SK-N-SH (cell line): ENCODE data around the gene ASTN2. TPM values are rescaled to one million over a fixed set of nuclear protein-coding genes. Genes with fewer than 3 reads are reported as not detected.

ENCODE experiments used
- CTCF ChIA-PET: fragments of 300-600, 350-600 bp; formaldehyde crosslinking; extraction: SDS; loops from one replicate; lab custom pipeline; 2021; lab: Yijun Ruan, JAX
- POLR2A ChIA-PET: fragments of 350-600 bp; sonication (Branson Sonifier 250); formaldehyde crosslinking; extraction: SDS; loops from one replicate; lab custom pipeline; 2020; ENCODE audit warnings: antibody characterized with exemption, inconsistent platforms; lab: Yijun Ruan, JAX
- DNase-seq: peaks from one replicate; pipeline ENCODE4 v3.0.0; 2012
- H2AFZ ChIP-seq: fragments of 200-600 bp; sonication (generic); 2 replicates; pipeline ENCODE4 v1.8.1; 2016; ENCODE audit warnings: antibody characterized with exemption, mild to moderate bottlenecking, low read depth
- H3F3A ChIP-seq: fragments of 200-600 bp; sonication (generic); replicated peaks from 2 replicates; pipeline ENCODE3; 2016; ENCODE audit warnings: antibody characterized with exemption, mild to moderate bottlenecking; ENCODE audit not compliant: insufficient read depth
- H3K27ac ChIP-seq, 2 experiments: fragments of 200-500 bp in 1 of 2; fragments of 200-600 bp in 1 of 2; sonication (Bioruptor generic) in 1 of 2; sonication (generic), shearing (Covaris generic) in 1 of 2; 2 replicates each; pipeline versions ENCODE4 v1.5.1 to v1.6.1; 2014 to 2016; ENCODE audit warnings: low read depth in 2 of 2, inconsistent platforms in 1 of 2, low read length in 1 of 2, mild to moderate bottlenecking in 1 of 2, mixed read lengths in 1 of 2
- H3K27me3 ChIP-seq: fragments of 200-600 bp; sonication (generic), shearing (Covaris generic); 2 replicates; pipeline ENCODE4 v1.6.1; 2016; ENCODE audit warnings: mixed run types; ENCODE audit not compliant: insufficient read depth
- H3K36me3 ChIP-seq, 2 experiments: fragments of 200-500 bp in 1 of 2; fragments of 200-600 bp in 1 of 2; sonication (Bioruptor generic) in 1 of 2; sonication (generic) in 1 of 2; replicated peaks in 1 of 2; 2 replicates each; pipeline versions ENCODE3 to v1.5.1; 2014 to 2016; ENCODE audit warnings: low read length in 1 of 2, mild to moderate bottlenecking in 1 of 2; ENCODE audit not compliant: insufficient read depth in 2 of 2, control insufficient read depth in 1 of 2
- H3K4me1 ChIP-seq, 2 experiments: fragments of 200-500 bp in 1 of 2; fragments of 200-600 bp in 1 of 2; sonication (Bioruptor generic) in 1 of 2; sonication (generic), shearing (Covaris generic) in 1 of 2; 2 replicates each; pipeline versions ENCODE4 v1.5.1 to v1.6.1; 2014 to 2016; ENCODE audit warnings: low read depth in 1 of 2, low read length in 1 of 2, mixed run types in 1 of 2; ENCODE audit not compliant: insufficient read depth in 2 of 2, control insufficient read depth in 1 of 2
- H3K4me2 ChIP-seq: fragments of 200-600 bp; sonication (generic), shearing (Covaris generic); 2 replicates; pipeline ENCODE4 v1.6.1; 2017; ENCODE audit warnings: mixed run types
- H3K4me3 ChIP-seq, 2 experiments: fragments of 200-500 bp in 1 of 2; fragments of 200-600 bp in 1 of 2; sonication (Bioruptor generic) in 1 of 2; sonication (generic), shearing (Covaris generic) in 1 of 2; 2 replicates each; pipeline versions ENCODE4 v1.5.1 to v1.8.1; 2014 to 2016; ENCODE audit warnings: low read depth in 2 of 2, inconsistent platforms in 1 of 2, low read length in 1 of 2, mild to moderate bottlenecking in 1 of 2, mixed read lengths in 1 of 2, moderate library complexity in 1 of 2
- H3K79me2 ChIP-seq: fragments of 200-600 bp; sonication (generic); 2 replicates; pipeline ENCODE4 v1.8.1; 2017; ENCODE audit warnings: mild to moderate bottlenecking; ENCODE audit not compliant: insufficient read depth
- H3K9ac ChIP-seq: fragments of 200-600 bp; sonication (generic); 2 replicates; pipeline ENCODE4 v1.6.1; 2017; ENCODE audit warnings: mixed run types
- H3K9me2 ChIP-seq: fragments of 200-600 bp; sonication (generic); 2 replicates; pipeline ENCODE4 v1.6.1; 2017; ENCODE audit warnings: mixed run types
- H3K9me3 ChIP-seq: fragments of 200-600 bp; sonication (generic); 2 replicates; pipeline ENCODE4 v1.6.1; 2017; ENCODE audit warnings: mixed run types, mild to moderate bottlenecking, moderate library complexity
- H4K20me1 ChIP-seq: fragments of 200-600 bp; sonication (generic); 2 replicates; pipeline ENCODE4 v1.6.1; 2017; ENCODE audit warnings: mild to moderate bottlenecking, mixed run types; ENCODE audit not compliant: insufficient read depth
- CHD2 ChIP-seq: fragments of 150-350 bp; IDR thresholded peaks from 2 replicates; pipeline ENCODE4 v1.6.1; 2018; ENCODE audit warnings: low read length; ENCODE audit not compliant: partially characterized antibody
- ELF1 ChIP-seq: IDR thresholded peaks from 2 replicates; pipeline ENCODE4 v1.4.0; 2012
- EP300 ChIP-seq, 2 experiments: IDR thresholded peaks; 2 replicates each; pipeline versions ENCODE4 v1.4.0 to v1.6.1; 2012; ENCODE audit warnings: borderline replicate concordance in 1 of 2, low read depth in 1 of 2, low read length in 1 of 2
- FOSL2 ChIP-seq: IDR thresholded peaks from 2 replicates; pipeline ENCODE4 v1.4.0; 2012; ENCODE audit warnings: low read depth, mild to moderate bottlenecking, moderate library complexity, borderline replicate concordance
- FOXM1 ChIP-seq: IDR thresholded peaks from 2 replicates; pipeline ENCODE4 v1.4.0; 2012; ENCODE audit warnings: low read depth, mild to moderate bottlenecking
- GABPA ChIP-seq: IDR thresholded peaks from 2 replicates; pipeline ENCODE4 v1.4.0; 2012; ENCODE audit warnings: low read depth, mild to moderate bottlenecking
- JUND ChIP-seq: IDR thresholded peaks from 2 replicates; pipeline ENCODE4 v1.4.0; 2012
- MEF2A ChIP-seq: IDR thresholded peaks from 2 replicates; pipeline ENCODE4 v1.4.0; 2012; ENCODE audit warnings: low read depth, borderline replicate concordance
- RAD21 ChIP-seq: IDR thresholded peaks from 2 replicates; pipeline ENCODE4 v1.6.1; 2012; ENCODE audit warnings: mild to moderate bottlenecking, low read length
- SMC3 ChIP-seq: IDR thresholded peaks from 2 replicates; pipeline ENCODE4 v1.6.1; 2012; ENCODE audit warnings: low read depth, low read length, improper control_type of control experiment
- TCF12 ChIP-seq: IDR thresholded peaks from 2 replicates; pipeline ENCODE4 v1.4.0; 2012
- WGBS: methylation state at CpG from one replicate; pipeline ENCODE4 v1.1.6; 2017; ENCODE audit warnings: low lambda C conversion rate; 5-methylcytosine and 5-hydroxymethylcytosine counted together
- polyA plus RNA-seq, 3 experiments: library from polyadenylated mRNA; depleted of rRNA; stranded (reverse); fragments of >200 nt; gene quantifications; 2 replicates each; pipeline ENCODE4 v1.2.3, GENCODE V29; 2012
- TF ChIP-seq, protein P1 (sequence below): IDR thresholded peaks from 2 replicates; pipeline ENCODE4 v1.4.0; 2012; ENCODE audit warnings: low read depth
- TF ChIP-seq, protein P2 (sequence below): fragments of 150-350 bp; IDR thresholded peaks from 2 replicates; pipeline ENCODE4 v1.6.1; 2016; ENCODE audit warnings: mild to moderate bottlenecking, low read depth, low read length
- TF ChIP-seq, protein P3 (sequence below): IDR thresholded peaks from 2 replicates; pipeline ENCODE4; 2012
- TF ChIP-seq, protein P4 (sequence below): IDR thresholded peaks from 2 replicates; pipeline ENCODE4 v1.4.0; 2012; ENCODE audit warnings: low read depth, borderline replicate concordance
- TF ChIP-seq, protein P5 (sequence below): IDR thresholded peaks from 2 replicates; pipeline ENCODE4 v1.6.1; 2012; ENCODE audit warnings: mild to moderate bottlenecking, low read depth, low read length, moderate library complexity

The ASTN2 gene
- polyA plus RNA-seq, 1 of the 3 experiments (the other 2 are of a cell fraction), result 6.6 TPM

DNA sequence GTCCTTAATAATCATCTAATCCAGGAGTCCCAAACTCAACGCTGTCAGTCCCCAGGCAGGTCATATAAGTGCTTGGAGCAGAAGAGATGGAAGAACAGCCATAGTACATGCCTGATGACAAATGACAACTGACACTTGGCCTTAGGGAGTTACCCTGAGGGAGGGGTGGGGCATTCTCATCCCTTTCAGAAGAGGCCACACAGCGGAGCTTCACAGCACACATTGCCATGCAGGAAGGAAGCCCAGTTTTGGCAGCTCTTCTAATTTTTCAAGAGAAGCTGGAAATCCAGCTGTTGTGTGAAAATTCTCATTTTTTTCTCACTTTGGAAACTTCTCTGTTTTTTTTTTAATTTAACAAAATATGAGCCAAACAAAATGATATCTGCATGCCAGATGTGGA, 89.0 kb downstream of the ASTN2 start:
- no peak overlapping the region for H2AFZ ChIP-seq
- H3K4me3 ChIP-seq, result no peak overlapping the region
- peaks cover 0 to 59% of the 10 kb centered on the region in 2 experiments; a peak in 2 of 4 replicates for H3K4me1 ChIP-seq
- H4K20me1 ChIP-seq, result no peaks in the 10 kb centered on the region
- CTCF ChIA-PET, result interaction anchor here (1.2 to 2.9 kb wide), 3 partner anchors 49 to 253 kb away, joined by 3 to 9 read pairs (median 3); no protein-coding TSS in a partner anchor
- H3K79me2 ChIP-seq, result no peaks in the 10 kb centered on the region
- H3K9me2 ChIP-seq, result no peaks in the 10 kb centered on the region
- H3F3A ChIP-seq, result no peaks in the 10 kb centered on the region
- no peaks in the 10 kb centered on the region for H3K9me3 ChIP-seq
- peak; percentile 10 for DNase-seq
- H3K4me2 ChIP-seq, result no peak overlapping the region
- peak overlapping the region in 1 of 2 experiments; percentile 99; a peak in 2 of 4 replicates for H3K27ac ChIP-seq
- WGBS, result 4% methylated on average over 2 of the region's 2 CpGs
- no peak overlapping the region for H3K9ac ChIP-seq
- no peaks in the 10 kb centered on the region for H3K36me3 ChIP-seq
- H3K27me3 ChIP-seq, result no peaks in the 10 kb centered on the region
- POLR2A ChIA-PET, result interaction anchor here (0.7 to 2.1 kb wide), 5 partner anchors 16 to 88 kb away, joined by 3 to 7 read pairs (median 4); no protein-coding TSS in a partner anchor
- TF ChIP-seq, protein P1, sequence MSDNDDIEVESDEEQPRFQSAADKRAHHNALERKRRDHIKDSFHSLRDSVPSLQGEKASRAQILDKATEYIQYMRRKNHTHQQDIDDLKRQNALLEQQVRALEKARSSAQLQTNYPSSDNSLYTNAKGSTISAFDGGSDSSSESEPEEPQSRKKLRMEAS, result no peak
- TF ChIP-seq TCF12 (no peak), RAD21 (no peak), FOXM1 (no peak), JUND (no peak), SMC3 (no peak), MEF2A (no peak), GABPA (no peak), CHD2 (no peak), ELF1 (no peak), EP300 (IDR thresholded peaks at IDR 0.05; ENCODE audit: borderline replicate concordance in 1 of 2, low read depth in 1 of 2, low read length in 1 of 2) (no peak), FOSL2 (no peak)
- TF ChIP-seq, protein P2, sequence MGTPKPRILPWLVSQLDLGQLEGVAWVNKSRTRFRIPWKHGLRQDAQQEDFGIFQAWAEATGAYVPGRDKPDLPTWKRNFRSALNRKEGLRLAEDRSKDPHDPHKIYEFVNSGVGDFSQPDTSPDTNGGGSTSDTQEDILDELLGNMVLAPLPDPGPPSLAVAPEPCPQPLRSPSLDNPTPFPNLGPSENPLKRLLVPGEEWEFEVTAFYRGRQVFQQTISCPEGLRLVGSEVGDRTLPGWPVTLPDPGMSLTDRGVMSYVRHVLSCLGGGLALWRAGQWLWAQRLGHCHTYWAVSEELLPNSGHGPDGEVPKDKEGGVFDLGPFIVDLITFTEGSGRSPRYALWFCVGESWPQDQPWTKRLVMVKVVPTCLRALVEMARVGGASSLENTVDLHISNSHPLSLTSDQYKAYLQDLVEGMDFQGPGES, result no peak
- TF ChIP-seq, protein P3, sequence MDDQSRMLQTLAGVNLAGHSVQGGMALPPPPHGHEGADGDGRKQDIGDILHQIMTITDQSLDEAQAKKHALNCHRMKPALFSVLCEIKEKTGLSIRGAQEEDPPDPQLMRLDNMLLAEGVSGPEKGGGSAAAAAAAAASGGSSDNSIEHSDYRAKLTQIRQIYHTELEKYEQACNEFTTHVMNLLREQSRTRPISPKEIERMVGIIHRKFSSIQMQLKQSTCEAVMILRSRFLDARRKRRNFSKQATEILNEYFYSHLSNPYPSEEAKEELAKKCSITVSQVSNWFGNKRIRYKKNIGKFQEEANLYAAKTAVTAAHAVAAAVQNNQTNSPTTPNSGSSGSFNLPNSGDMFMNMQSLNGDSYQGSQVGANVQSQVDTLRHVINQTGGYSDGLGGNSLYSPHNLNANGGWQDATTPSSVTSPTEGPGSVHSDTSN, result no peak
- TF ChIP-seq, protein P4, sequence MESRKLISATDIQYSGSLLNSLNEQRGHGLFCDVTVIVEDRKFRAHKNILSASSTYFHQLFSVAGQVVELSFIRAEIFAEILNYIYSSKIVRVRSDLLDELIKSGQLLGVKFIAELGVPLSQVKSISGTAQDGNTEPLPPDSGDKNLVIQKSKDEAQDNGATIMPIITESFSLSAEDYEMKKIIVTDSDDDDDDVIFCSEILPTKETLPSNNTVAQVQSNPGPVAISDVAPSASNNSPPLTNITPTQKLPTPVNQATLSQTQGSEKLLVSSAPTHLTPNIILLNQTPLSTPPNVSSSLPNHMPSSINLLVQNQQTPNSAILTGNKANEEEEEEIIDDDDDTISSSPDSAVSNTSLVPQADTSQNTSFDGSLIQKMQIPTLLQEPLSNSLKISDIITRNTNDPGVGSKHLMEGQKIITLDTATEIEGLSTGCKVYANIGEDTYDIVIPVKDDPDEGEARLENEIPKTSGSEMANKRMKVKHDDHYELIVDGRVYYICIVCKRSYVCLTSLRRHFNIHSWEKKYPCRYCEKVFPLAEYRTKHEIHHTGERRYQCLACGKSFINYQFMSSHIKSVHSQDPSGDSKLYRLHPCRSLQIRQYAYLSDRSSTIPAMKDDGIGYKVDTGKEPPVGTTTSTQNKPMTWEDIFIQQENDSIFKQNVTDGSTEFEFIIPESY, result no peak
- TF ChIP-seq, protein P5, sequence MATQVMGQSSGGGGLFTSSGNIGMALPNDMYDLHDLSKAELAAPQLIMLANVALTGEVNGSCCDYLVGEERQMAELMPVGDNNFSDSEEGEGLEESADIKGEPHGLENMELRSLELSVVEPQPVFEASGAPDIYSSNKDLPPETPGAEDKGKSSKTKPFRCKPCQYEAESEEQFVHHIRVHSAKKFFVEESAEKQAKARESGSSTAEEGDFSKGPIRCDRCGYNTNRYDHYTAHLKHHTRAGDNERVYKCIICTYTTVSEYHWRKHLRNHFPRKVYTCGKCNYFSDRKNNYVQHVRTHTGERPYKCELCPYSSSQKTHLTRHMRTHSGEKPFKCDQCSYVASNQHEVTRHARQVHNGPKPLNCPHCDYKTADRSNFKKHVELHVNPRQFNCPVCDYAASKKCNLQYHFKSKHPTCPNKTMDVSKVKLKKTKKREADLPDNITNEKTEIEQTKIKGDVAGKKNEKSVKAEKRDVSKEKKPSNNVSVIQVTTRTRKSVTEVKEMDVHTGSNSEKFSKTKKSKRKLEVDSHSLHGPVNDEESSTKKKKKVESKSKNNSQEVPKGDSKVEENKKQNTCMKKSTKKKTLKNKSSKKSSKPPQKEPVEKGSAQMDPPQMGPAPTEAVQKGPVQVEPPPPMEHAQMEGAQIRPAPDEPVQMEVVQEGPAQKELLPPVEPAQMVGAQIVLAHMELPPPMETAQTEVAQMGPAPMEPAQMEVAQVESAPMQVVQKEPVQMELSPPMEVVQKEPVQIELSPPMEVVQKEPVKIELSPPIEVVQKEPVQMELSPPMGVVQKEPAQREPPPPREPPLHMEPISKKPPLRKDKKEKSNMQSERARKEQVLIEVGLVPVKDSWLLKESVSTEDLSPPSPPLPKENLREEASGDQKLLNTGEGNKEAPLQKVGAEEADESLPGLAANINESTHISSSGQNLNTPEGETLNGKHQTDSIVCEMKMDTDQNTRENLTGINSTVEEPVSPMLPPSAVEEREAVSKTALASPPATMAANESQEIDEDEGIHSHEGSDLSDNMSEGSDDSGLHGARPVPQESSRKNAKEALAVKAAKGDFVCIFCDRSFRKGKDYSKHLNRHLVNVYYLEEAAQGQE, result no peak
